Keratinocyte (primary cell): Measurements from ENCODE around the gene DCDC1. TPM values are rescaled to one million over a fixed set of nuclear protein-coding genes. Genes with fewer than 3 reads are reported as not detected.

Experiments used
- DNase-seq: peaks from one replicate; pipeline ENCODE4 v3.0.0-alpha.2; 2011; ENCODE audit warnings: low read depth, missing footprints, low spot score
- FAIRE-seq: peaks from 2 replicates; lab custom pipeline; 2011; peaks lifted over from hg19 to GRCh38; lab: Jason Lieb, UNC
- H2AFZ ChIP-seq: 2 replicates; pipeline ENCODE4 v1.6.0; 2012; ENCODE audit warnings: low read length, control low read depth, inconsistent platforms; ENCODE audit not compliant: control insufficient read depth
- H3K27ac ChIP-seq: 2 replicates; pipeline ENCODE4 v1.5.1; 2011; ENCODE audit warnings: low read length; ENCODE audit not compliant: control insufficient read depth, insufficient read depth
- H3K27me3 ChIP-seq: 3 replicates; pipeline ENCODE4 v1.6.0; 2011; ENCODE audit warnings: low read length; ENCODE audit not compliant: control insufficient read depth, insufficient read depth; ENCODE audit errors: extremely low read depth
- H3K36me3 ChIP-seq, 2 experiments: 2 replicates in 1 of 2; 3 replicates in 1 of 2; pipeline ENCODE4 v1.5.1; 2011; ENCODE audit warnings: low read length in 2 of 2, mild to moderate bottlenecking in 1 of 2; ENCODE audit not compliant: control insufficient read depth in 2 of 2, insufficient read depth in 2 of 2; ENCODE audit errors: extremely low read depth in 1 of 2
- H3K4me1 ChIP-seq: 3 replicates; pipeline ENCODE4 v1.5.1; 2011; ENCODE audit warnings: low read length; ENCODE audit not compliant: control insufficient read depth, insufficient read depth; ENCODE audit errors: extremely low read depth
- H3K4me2 ChIP-seq: 3 replicates; pipeline ENCODE4 v1.6.0; 2011; ENCODE audit warnings: low read depth, low read length; ENCODE audit not compliant: control insufficient read depth, insufficient read depth; ENCODE audit errors: extremely low read depth
- H3K4me3 ChIP-seq, 3 experiments: fragments of 200-600 bp in 1 of 3; sonication (generic) in 1 of 3; 2 replicates in 2 of 3; 3 replicates in 1 of 3; pipeline ENCODE4 v1.5.1; 2011 to 2016; ENCODE audit warnings: low read length in 3 of 3, mild to moderate bottlenecking in 3 of 3, control low read depth in 2 of 3, inconsistent platforms in 1 of 3, low read depth in 1 of 3, mixed read lengths in 1 of 3, mixed run types in 1 of 3, moderate library complexity in 1 of 3; ENCODE audit not compliant: control insufficient read depth in 2 of 3, insufficient read depth in 2 of 3; ENCODE audit errors: extremely low read depth in 1 of 3
- H3K79me2 ChIP-seq: 2 replicates; pipeline ENCODE4 v1.6.0; 2012; ENCODE audit warnings: low read length; ENCODE audit not compliant: control insufficient read depth, insufficient read depth
- H3K9ac ChIP-seq: 3 replicates; pipeline ENCODE4 v1.6.0; 2011; ENCODE audit warnings: low read length; ENCODE audit not compliant: control insufficient read depth, insufficient read depth; ENCODE audit errors: extremely low read depth
- H3K9me1 ChIP-seq: 3 replicates; pipeline ENCODE4 v1.6.0; 2011; ENCODE audit warnings: low read length; ENCODE audit not compliant: control insufficient read depth, insufficient read depth; ENCODE audit errors: extremely low read depth
- H3K9me3 ChIP-seq: 2 replicates; pipeline ENCODE4 v1.5.1; 2012; ENCODE audit warnings: low read depth, low read length; ENCODE audit not compliant: control insufficient read depth
- H4K20me1 ChIP-seq: 3 replicates; pipeline ENCODE4 v1.6.0; 2011; ENCODE audit warnings: low read length; ENCODE audit not compliant: control insufficient read depth, insufficient read depth; ENCODE audit errors: extremely low read depth
- CTCF ChIP-seq, 3 experiments: IDR thresholded peaks in 1 of 3; conservative IDR thresholded peaks in 1 of 3; optimal IDR thresholded peaks in 1 of 3; 2 replicates in 2 of 3; 3 replicates in 1 of 3; pipeline versions ENCODE3 to v1.5.1; 2011; ENCODE audit warnings: low read length in 3 of 3, mild to moderate bottlenecking in 3 of 3, moderate library complexity in 2 of 3, control low read depth in 1 of 3, inconsistent platforms in 1 of 3; ENCODE audit not compliant: insufficient read depth in 2 of 3; ENCODE audit errors: extremely low read depth in 1 of 3
- EZH2 ChIP-seq: IDR thresholded peaks from one replicate; pipeline ENCODE4 v1.6.1; 2012; ENCODE audit warnings: inconsistent platforms, mild to moderate bottlenecking, low read length, moderate library complexity
- dilution Hi-C: fragments of 300-500 bp; cut with MboI; formaldehyde crosslinking; loops from one replicate; pipeline ENCODE4 v1.7.0; 2020; ENCODE audit warnings: low sequenced_read_pairs; ENCODE audit not compliant: extremely low pct_ligation_motif_present
- polyA plus RNA-seq, 5 experiments: library from polyadenylated mRNA; depleted of rRNA in 3 of 5; stranded (reverse) in 3 of 5; stranded (forward) in 1 of 5; unstranded in 1 of 5; fragments of >200 nt; gene quantifications; 1 replicate in 1 of 5; 2 replicates in 3 of 5; 3 replicates in 1 of 5; pipeline versions ENCODE4 v1.2.1 to v1.2.3, GENCODE V29; 2011 to 2012; ENCODE audit warnings: missing spikeins in 2 of 5, low read depth in 1 of 5, low replicate concordance in 1 of 5

Gene DCDC1
- polyA plus RNA-seq, 1 donor (not counting 4 experiments of a cell fraction or from before 2014, with no cell fraction given): 0.08 TPM

- DNase-seq (no peak), FAIRE-seq (no peak)
- Histone ChIP-seq H3K4me1 (no peaks in the 10 kb centered on the region), H3K9me1 (no peaks in the 10 kb centered on the region), H3K36me3 (no peaks in the 10 kb centered on the region), H3K9ac (no peak overlapping the region), H3K4me2 (no peak overlapping the region), H2AFZ (no peak overlapping the region), H3K27ac (no peak overlapping the region), H3K9me3 (no peaks in the 10 kb centered on the region), H3K4me3 (no peak overlapping the region), H3K79me2 (no peaks in the 10 kb centered on the region), H3K27me3 (no peaks in the 10 kb centered on the region), H4K20me1 (no peaks in the 10 kb centered on the region)
- TF ChIP-seq CTCF (optimal IDR thresholded peaks at IDR 0.05 in 1 of 3, IDR thresholded peaks at IDR 0.05 in 1 of 3, conservative IDR thresholded peaks at IDR 0.05 in 1 of 3; ENCODE audit: extremely low read depth in 1 of 3, insufficient read depth in 2 of 3, low read length in 3 of 3) (no peak), EZH2 (no peak)
- dilution Hi-C loops: no loop called here
Observed at GRCh38 chr11:30876663-30877396, 492.7 kb downstream of the DCDC1 start.

DNA sequence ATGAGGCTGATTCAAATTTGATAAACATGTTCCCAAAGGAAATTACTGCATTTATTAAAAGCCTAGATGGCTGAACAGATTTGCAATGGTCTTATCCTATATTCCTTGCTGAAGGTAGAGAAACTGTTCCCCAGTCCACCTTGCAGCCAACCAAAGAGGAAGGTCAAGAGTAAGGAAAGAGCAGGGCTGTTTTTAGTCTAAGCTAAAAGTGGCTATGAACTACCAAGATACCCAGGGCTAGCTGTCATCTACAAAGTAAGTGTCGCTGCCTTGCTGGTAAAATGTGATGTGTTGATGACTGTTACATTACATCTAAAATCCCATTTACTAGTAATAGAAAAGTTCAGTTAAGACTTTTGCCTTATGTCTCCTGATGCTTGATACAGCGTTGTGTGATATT, 493.3 kb downstream of the DCDC1 start:
- no peaks in the 10 kb centered on the region for H3K27me3 ChIP-seq
- TF ChIP-seq CTCF (optimal IDR thresholded peaks at IDR 0.05 in 1 of 3, IDR thresholded peaks at IDR 0.05 in 1 of 3, conservative IDR thresholded peaks at IDR 0.05 in 1 of 3; ENCODE audit: extremely low read depth in 1 of 3, insufficient read depth in 2 of 3, low read length in 3 of 3): no peak
- TF ChIP-seq EZH2: no peak
- no peak overlapping the region for H2AFZ ChIP-seq
- H3K9ac ChIP-seq: no peak overlapping the region
- dilution Hi-C loops: no loop called here
- H3K79me2 ChIP-seq: no peaks in the 10 kb centered on the region
- no peak overlapping the region for H3K4me3 ChIP-seq
- H4K20me1 ChIP-seq: no peaks in the 10 kb centered on the region
- H3K4me1 ChIP-seq: no peaks in the 10 kb centered on the region
- H3K36me3 ChIP-seq: no peaks in the 10 kb centered on the region
- no peaks in the 10 kb centered on the region for H3K9me1 ChIP-seq
- no peak overlapping the region for H3K4me2 ChIP-seq
- no peaks in the 10 kb centered on the region for H3K9me3 ChIP-seq
- DNase-seq: no peak
- H3K27ac ChIP-seq: no peak overlapping the region
- FAIRE-seq: no peak
